Dedifferentiated amniotic fluid mesenchymal stem cell (primary cell): ENCODE data around the gene AHCYL2.
"Not testable (repeated sequence)": the region's sequence is repeated elsewhere in the genome, so short reads cannot be mapped to it uniquely, and the experiment has no call there.

Experiments used
- DNase-seq: peaks from one replicate; pipeline ENCODE4 v3.0.0-alpha.2; 2016; ENCODE audit errors: extremely low spot score

Gene AHCYL2

DNA sequence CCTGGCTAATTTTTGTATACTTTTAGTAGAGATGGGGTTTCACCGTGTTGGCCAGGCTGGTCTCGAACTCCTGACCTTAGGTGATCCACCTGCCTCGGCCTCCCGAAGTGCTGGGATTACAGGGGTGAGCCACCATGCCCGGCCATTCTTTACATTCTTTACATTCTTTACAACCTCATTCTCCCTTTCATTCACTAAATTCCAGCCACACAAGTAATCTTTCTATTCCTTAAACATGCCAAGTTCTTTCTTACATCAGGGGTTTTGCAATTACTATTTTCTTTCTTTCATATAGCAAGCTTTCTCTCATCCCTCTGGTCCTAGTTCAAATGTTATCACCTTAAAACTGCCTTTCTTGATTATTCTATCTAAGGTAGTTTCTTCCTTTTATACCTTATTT lies 128.3 kb downstream of the AHCYL2 start:
- DNase-seq: not testable (repeated sequence)

DNA sequence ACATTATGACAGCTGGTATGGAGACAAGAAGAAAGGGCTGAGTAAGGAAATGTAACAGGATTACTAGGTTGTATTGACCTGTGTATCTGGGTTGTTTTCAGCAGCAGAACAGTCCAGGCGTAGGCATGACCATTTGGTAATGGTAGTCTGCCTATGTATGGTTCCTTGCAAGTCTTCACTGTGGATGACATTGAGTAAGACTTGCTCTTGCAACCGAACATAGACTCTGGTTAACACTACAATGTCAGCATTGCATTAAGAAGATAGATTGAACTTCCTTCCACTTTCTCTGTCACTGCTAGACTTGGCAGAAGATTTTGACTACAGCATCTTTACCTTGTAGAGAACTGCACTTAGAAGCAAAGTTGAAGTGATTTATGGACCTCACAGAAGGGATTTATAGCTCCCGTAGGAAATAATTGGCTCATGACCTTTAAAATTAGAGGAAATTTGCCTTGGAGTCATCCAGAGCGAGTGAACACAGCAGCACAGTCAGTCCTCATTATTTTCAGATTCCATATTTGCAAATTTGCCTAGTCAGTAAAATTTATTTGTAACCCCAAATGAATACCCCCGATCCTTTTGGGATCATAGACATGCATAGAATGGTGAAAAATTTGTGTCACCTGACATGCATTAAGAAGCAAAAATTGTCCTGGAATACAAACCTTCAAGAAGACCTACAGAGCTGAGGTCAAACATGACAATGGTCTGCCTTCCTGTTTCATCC lies 129.8 kb downstream of the AHCYL2 start:
- no peak for DNase-seq

DNA sequence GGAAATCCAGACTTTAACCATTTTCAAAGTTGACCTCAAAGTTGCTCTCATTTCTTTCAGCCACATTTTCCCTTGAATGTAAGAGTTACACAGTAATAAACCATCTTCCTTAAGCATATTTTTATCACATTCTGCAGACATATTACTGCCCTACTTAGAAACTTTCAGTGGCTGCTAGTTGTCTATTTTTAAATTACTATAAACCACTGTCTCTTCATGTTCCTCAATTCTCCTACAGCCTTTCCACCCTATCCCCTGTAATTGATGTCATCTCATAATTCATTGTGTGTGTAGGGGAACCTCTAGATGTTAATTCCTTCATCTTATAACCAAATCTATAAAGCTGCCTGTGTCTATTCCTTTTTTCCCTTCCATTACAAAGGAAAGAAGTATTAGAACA lies 131.3 kb downstream of the AHCYL2 start:
- DNase-seq: no peak

DNA sequence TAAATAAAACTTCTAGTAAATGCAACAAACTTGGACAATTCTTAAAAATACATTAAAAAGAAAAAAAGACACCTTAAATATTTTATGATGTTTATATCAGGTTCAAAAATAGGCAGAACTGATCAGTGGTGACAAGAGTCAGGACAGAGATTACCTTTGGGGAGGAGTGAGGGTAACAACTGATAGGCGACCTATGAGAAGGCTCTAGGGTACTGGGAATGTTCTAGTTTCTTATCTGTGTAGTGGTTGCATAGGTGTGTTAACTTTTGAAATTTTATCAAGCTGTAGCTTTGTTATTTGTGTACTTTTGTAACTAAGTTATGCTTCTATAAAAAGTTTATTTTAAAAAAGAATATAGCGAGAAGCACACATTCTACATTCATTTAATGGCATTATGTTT lies 134.3 kb downstream of the AHCYL2 start:
- no peak for DNase-seq

DNA sequence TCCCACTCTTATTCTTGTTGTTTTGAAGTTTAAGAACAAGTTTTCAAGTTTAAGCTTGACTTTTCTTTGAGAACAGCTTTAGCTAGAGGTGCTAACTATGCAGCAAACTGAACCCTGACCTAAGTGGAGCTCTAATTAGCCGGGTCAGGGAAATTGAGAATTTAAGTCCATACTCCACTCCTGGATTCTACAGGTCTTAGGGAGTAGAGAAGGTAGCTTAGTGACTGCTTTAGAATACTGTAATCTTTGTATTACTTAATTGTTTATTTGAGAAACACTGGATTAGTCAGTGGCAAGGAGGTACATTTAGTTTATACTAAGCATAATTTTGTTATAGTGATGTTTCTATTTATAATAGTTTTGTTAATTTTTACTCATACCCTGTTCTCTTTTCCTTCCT lies 134.8 kb downstream of the AHCYL2 start:
- no peak for DNase-seq

DNA sequence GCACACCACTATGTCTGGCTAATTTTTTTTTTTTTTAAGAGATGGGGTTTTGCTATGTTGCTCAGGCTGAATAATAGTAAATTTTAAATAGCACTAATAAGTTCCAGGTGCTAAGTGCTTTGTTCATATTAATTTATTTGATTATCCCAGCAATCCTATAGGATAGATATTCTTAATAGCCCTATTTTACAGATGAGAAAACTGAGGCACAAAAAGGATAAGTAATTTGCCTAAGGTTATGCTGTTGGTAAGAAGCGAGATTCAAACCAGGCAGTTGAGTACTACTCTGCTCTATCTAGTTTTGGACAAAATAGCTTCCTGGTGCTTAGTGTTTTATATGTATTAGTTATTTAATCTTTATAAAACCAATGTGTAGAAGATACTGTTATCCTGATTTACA lies 136.9 kb downstream of the AHCYL2 start:
- DNase-seq: no peak

DNA sequence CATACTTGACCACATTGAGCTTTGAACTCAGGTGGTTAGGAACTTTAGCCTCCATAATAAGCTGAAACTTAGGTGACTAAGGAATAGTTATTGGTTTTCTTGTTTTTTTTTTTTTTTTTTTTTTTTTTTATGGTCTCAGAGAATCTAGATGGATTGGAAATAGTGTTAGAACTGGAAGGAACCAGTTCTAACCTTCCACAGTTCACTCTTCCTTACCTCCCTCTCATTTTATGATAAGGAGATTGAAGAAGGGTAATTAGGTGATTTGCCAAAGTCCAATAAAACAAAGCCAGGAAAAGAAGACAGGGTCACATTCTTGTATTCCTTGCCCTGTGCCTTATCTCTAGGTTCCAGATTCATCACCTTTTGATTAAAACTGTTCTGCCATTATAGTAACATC lies 137.7 kb downstream of the AHCYL2 start:
- DNase-seq: no peak

DNA sequence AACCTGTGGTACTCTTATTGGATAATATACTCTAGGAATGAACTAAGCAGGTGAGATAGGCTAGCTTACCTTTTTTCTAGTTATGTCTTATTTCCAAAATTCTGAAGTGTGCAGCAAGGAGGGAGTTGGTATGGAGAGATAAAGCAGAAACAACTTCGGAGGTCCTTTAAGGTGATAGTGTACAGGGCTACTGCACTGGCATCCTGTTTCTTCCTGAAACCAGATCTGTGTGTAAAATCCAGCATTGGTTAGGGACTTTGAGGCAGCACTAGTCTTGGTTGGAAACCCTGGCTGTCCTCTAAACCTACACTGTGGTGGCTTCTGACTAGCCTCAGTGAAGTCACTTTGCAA lies 142.5 kb downstream of the AHCYL2 start:
- no peak for DNase-seq

DNA sequence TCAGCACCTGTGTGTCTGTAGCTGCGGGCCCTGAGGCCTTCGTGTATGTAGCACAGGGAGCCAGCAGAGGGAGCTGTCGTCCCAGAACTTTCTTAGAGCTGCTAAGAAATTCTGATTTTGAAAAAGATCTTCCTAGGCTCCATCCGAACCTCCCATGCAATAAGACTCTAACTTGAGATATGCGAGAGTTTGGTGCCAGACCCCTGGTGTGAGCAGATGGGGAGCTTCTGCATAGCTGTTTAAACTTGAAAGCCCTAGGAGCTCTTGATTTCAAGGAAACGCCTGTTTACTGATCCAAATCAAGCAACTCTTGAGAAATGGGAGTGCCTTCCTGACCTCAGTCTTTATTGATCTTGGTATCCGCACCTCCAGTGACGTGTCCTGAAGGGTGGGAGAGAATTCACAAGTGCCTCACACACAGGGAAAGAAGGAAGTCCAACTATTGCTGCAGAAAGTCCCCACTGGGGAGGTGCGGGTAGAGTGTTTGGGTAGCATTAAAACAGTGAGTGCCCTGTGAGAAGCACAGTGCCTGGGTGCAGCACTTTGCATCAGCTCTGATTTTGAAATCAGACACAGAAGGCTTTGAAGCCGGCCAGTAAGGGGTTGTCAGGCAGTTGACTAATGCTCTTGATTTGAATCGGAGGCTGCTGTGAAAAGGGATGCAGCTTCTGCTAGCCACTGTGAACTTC lies 143.0 kb downstream of the AHCYL2 start:
- DNase-seq: peak; percentile 55

DNA sequence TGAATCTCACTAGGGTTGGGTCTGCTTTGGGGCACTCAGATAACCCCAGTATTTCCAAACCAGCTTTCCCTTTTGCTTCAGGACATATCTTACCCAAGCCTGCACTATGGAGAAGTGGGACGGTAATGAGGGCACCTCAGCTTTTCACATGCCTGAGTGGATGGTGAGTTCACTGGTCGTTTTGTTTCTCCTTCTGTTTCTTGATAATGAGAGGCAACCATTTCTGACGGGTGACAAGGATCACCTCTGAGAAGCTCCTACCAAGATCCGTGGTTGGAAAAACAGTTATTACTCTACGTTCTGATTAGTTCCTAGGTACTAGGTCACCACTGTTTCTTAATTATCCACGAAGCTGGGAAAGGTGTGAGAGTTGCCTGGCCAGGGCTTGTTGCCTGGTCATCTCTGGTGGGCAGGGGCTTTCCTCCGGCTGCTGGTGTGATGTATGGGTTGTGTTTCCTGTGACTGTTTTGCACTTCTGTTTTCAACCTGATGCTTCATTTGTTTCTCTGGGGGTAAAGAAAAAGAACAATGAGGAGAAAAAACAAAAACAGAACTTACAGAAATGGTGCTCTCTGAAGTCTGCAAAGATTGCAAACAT lies 143.7 kb downstream of the AHCYL2 start:
- DNase-seq: no peak

DNA sequence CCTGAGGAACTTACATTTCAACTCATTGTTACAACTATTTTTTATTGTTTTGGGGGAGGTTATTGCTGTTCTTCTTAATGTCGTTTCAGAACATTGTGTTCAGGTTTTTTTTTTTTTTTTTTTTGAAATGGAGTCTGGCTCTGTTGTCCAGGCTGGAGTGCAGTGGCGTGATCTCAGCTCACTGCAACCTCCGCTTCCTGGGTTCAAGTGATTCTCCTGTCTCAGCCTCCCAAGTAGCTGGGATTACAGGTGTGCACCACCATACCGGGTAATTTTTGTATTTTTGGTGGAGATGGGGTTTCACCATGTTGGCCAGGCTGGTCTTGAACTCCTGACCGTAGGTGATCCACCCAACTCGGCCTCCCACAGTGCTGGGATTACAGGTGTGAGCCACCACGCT lies 144.6 kb downstream of the AHCYL2 start:
- DNase-seq: not testable (repeated sequence)

DNA sequence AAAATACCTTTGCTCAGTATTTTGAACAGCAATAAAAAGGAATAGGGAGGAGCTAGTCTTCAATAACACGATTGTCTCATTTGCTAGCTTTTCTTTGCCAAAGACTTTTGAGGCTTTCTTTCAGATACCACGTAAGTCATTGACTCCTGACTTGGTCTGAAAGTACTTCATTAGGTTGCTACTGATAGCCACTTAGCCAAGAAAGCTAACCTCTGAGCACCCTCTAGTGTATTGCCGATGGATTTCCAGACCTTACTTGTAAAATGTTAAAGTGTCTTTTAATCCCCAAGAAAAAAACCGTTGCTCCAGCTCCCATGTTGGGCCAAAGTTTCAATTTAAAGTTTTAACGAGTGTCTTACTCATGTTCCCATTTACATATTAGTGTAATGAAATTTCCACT lies 146.0 kb downstream of the AHCYL2 start:
- no peak for DNase-seq

DNA sequence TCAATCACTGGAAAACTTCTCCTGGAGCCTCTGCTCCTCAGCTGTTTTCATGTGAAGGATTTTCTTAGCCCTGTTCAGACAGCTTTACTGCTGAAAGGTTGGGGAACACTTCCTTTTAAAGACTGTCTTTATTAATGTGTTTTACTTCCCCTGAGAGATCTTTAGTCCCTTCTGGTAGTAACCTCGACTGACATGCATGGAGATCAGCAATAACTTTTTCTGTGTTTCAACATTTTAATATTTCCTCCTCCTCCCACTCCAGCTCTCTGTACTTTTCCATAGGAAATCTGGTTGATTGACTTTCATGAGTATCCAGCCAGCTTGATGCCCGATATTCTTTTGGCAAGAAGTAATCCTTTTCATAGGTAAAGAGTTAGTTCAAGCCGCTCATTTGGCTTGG lies 146.7 kb downstream of the AHCYL2 start:
- DNase-seq: no peak

DNA sequence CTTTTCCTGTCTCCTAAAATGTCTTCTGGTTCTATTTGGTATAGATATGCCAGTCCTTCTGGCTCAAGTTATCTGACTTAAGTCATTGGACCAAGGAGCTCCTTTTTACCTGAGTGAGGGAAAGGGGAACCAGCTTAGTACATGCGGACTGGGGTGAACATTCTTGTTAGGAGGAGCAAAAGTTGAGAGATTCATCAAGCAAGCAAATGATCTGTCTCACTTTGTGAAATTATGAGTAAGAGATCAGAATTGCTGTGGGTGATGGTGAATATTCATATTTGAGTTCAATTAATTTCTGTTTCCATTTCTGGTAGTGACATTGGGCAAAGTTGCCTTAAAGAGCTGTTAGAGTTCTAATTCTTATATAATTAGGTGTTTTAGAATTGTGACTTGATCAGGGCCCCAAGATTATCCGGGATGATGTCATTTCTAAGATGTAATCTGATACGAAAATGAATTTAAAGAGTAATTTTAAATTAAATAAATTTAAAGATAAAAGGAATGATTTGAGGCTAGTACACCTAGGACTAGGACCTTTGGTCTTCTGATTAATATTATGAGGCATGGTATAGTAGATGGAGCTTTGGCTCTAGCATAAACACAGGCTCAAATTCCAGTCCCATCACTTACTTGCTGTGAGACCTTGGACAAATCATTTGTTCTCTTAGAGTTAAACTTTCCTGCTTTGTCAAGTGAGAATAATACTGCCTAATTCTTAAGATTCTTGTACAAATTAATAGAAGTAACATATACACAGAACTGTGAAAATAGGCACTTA lies 149.0 kb downstream of the AHCYL2 start:
- no peak for DNase-seq

DNA sequence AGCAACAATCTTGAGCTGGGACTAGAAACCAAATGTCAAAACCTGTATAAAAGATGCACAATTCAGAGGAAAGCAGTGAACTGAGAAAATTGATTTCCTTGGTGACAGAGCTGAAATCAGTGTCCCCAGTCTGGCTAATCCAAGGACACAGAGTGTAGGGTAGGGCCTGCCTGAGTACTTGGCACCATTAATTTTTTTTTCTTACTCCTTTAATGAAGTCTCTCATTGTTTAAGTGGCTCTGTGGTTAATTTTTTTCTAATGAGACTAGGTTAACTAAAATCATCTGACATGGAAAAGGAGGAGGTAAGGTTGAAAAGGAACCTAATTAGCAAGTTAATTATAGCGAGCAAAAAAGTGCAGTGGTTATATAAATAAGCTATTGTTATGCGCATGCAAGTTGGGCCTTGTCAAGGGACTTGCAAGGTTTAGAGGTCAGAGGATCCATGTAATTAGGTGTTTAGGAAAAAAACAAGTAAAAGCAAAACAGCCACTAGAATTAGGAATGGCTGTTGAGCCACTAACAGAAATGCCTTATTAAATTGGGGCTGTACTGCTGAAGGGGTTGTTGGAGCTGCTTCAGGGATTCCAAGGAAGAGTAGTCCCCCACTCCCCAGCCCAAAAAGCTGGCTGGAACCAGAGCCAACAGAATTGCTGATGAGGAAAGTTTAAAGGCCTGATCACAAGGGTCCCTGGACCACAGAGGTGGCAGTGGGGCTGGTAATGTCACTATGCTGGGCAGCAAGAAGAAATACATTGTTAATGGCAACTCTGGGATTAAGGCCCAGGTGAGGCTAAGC lies 150.5 kb downstream of the AHCYL2 start:
- no peak for DNase-seq

DNA sequence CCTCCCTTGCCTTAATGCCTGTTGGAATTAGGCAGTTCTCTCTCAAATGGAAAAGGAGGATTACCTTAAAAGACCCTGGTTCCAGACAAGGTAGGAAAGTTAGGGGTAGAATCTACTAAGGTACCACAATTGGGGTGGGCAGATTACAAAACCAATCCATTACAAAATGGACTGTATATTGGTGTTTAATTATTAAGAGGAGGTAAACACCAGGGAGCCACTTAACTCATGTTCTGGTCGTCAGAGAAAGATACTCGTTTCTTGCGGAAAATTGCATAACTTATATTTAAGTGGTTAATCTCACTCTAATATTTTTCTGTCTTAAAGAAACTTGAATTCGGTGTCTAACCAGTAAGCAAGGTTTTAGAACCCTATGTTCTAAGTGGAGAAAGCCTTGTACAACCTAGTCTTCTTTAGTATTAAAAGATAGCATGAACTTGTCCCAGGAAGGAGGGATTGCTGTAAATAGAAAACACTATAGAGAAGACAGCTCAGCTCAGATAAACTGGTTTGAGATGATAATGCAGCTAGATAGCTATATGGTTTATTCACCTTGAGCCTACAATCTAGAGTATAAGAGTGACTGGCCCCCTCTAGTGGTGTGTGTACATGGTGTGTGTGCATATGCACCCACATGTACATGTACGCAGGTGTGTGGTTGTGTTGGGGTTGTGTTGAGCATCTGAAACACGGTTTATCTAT lies 151.4 kb downstream of the AHCYL2 start:
- no peak for DNase-seq

DNA sequence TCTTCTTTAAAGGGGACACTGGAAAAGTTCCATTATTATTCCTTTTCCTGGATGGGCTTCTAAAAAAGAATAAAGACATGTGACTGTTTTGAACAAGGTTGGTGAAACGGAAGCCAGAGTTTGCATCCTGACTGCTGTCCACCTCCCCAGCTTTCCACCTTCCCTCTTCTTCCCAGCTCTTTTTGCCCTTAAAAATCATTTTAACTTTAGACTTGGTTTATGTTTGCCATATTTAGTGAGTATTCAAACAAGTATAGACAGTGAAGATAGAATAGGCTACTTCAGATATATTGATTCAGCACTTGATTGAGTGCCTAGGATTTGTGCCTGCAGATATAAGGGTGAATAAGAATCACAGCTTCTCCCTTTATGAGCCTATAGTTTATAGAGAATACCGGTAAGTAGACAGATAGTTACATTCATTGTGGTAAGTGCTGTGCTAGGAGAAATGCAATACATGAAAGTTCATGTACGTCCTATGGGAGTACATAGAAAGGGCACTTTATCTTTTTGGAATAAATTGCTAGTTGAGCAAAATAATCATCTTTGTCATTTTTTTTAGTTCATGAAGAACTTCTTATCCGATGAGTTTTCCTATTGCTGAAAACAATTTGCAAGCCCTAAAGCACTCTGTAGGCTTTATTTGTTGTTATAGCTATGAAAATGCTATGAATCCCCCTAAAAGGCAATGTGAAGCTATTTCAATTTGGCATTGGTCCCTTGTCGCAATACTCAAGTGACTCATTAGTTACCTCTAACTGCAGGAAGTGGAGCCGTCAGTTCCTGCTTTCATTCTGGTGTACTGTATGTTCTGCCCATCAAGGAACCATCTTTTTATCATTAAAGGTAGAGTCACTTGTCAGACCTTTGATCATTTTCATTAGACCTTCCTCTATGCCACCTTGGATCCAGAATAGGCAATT lies 152.2 kb downstream of the AHCYL2 start:
- DNase-seq: no peak

DNA sequence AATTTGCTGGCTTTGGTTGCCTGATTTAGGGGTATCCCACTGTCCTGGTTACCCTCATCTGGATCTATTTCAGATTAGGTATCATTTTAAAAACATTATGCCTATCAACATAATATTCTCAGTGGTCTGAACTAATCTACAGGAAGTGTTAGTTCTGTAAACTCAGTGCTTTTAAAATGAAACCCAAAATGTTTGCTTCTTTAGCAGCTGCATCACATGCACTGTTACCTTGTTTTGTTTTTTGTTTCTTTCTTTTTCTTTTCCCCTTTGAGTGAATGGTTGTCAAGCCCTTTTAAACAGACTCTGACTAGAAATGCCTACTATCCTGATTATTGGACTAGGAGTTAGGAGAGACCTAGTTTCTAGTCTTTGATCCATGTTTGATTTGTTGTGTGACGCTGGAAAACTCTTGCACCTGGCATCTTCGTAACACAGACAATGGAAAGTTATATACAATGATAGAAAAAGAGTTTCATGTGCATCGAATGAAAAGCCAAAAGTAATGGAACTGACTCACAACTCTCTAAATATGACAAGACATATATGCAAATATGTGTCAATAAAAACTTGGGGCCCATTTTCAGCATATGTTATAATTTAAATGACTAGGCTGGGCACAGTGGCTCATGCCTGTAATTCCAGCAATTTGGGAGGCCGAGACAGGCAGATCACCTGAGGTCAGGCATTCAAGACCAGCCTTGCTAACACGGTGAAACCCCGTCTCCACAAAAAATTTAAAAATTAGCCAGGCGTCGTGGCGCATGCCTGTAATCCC lies 157.1 kb downstream of the AHCYL2 start:
- DNase-seq: no peak

DNA sequence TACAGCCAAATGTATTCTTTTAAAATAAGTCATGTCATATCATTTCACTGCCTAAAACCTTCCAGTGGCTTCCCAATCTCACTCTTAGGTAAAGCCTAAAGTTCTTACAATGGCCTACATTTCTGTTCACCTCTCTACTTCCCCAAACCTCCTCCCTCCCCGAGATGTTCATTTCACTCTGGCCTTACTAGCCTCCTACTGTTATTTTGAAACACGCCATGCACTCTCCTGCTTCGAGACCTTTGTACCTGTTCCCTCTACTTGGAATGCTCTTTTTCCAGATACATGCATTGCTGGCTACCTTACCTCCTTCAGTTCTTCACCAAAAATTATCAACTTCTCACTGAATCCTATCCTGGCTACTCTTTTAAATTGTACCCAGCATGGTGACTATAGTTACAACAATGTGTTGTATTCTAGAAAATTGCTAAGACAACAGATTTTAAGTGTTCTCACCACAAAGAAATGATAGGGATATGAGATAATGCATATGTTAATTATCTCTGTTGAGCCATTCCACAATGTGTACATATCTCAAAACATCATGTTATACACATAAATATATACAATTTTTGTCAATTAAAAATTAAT lies 158.8 kb downstream of the AHCYL2 start:
- no peak for DNase-seq
